Fibroblast of lung (primary cell): ENCODE results near the gene BPIFB3. TPM values are rescaled to one million over a fixed set of nuclear protein-coding genes. Genes with fewer than 3 reads are reported as not detected.

Experiments
- DNase-seq, 2 donors: peaks; one replicate each; pipeline versions ENCODE4 v3.0.0 to v3.0.0-alpha.2; 2010; ENCODE audit warnings: low read depth in 2 of 2
- H2AFZ ChIP-seq: 2 replicates; pipeline ENCODE4 v1.5.1; 2012; ENCODE audit warnings: low read length, control low read depth, inconsistent platforms
- H3K27ac ChIP-seq: 2 replicates; pipeline ENCODE4 v1.5.1; 2011; ENCODE audit warnings: low read length, control low read depth; ENCODE audit not compliant: insufficient read depth
- H3K27me3 ChIP-seq: 2 replicates; pipeline ENCODE4 v1.5.1; 2011; ENCODE audit warnings: mild to moderate bottlenecking, low read length; ENCODE audit not compliant: control insufficient read depth, insufficient read depth
- H3K36me3 ChIP-seq: 2 replicates; pipeline ENCODE4 v1.5.1; 2011; ENCODE audit warnings: low read length; ENCODE audit not compliant: control insufficient read depth, insufficient read depth
- H3K4me1 ChIP-seq: 2 replicates; pipeline ENCODE4 v1.5.1; 2011; ENCODE audit warnings: low read length; ENCODE audit not compliant: control insufficient read depth, insufficient read depth; ENCODE audit errors: extremely low read depth
- H3K4me2 ChIP-seq: 2 replicates; pipeline ENCODE4 v1.5.1; 2011; ENCODE audit warnings: low read length, control low read depth; ENCODE audit not compliant: insufficient read depth; ENCODE audit errors: extremely low read depth
- H3K4me3 ChIP-seq, 4 experiments: fragments of 200-600 bp in 1 of 4; sonication (generic) in 1 of 4; replicated peaks in 1 of 4; 2 replicates each; pipeline ENCODE4 v1.5.1; 2011 to 2016; ENCODE audit warnings: low read length in 4 of 4, low read depth in 3 of 4, mild to moderate bottlenecking in 3 of 4, control low read depth in 2 of 4, inconsistent platforms in 1 of 4, mixed read lengths in 1 of 4; ENCODE audit not compliant: insufficient read depth in 1 of 4; ENCODE audit errors: control extremely low read depth in 1 of 4
- H3K79me2 ChIP-seq: 2 replicates; pipeline ENCODE4 v1.5.1; 2012; ENCODE audit warnings: mild to moderate bottlenecking, low read length, inconsistent platforms; ENCODE audit not compliant: control insufficient read depth, insufficient read depth
- H3K9ac ChIP-seq: 2 replicates; pipeline ENCODE4 v1.5.1; 2011; ENCODE audit warnings: mild to moderate bottlenecking, low read length, control low read depth; ENCODE audit not compliant: insufficient read depth
- H3K9me3 ChIP-seq: 2 replicates; pipeline ENCODE4 v1.5.1; 2012; ENCODE audit warnings: low read depth, low read length; ENCODE audit not compliant: control insufficient read depth, insufficient read depth
- H4K20me1 ChIP-seq: 2 replicates; pipeline ENCODE4 v1.5.1; 2011; ENCODE audit warnings: low read length; ENCODE audit not compliant: control insufficient read depth, insufficient read depth; ENCODE audit errors: extremely low read depth
- CTCF ChIP-seq, 2 donors: IDR thresholded peaks in 1 of 2; conservative IDR thresholded peaks in 1 of 2; 1 replicate in 1 of 2; 2 replicates in 1 of 2; pipeline ENCODE4 v1.5.1; 2011 to 2012; ENCODE audit warnings: low read length in 2 of 2, control low read depth in 1 of 2, inconsistent platforms in 1 of 2, low read depth in 1 of 2, mild to moderate bottlenecking in 1 of 2
- EZH2 ChIP-seq: IDR thresholded peaks from 2 replicates; pipeline ENCODE4 v1.5.1; 2012; ENCODE audit warnings: low read length, control low read depth, mild to moderate bottlenecking; ENCODE audit errors: missing control alignments
- polyA plus RNA-seq, 2 donors: library from polyadenylated mRNA; depleted of rRNA in 1 of 2; stranded (reverse) in 1 of 2; unstranded in 1 of 2; fragments of >200 nt; gene quantifications; 2 replicates each; pipeline ENCODE4 v1.2.1, GENCODE V29; 2011 to 2012; ENCODE audit warnings: missing spikeins in 1 of 2
- total RNA-seq: library from RNA; depleted of rRNA; stranded (reverse); fragments of >200 nt; gene quantifications from 2 replicates; pipeline ENCODE4 v1.2.1, GENCODE V29; 2014

BPIFB3 gene
- total and polyA plus RNA-seq, 2 donors (not counting 1 experiment from before 2014, with no cell fraction given) = not detected

GRCh38 chr20:33009214-33010132 lies 44.2 kb upstream of the BPIFB3 start:
- H3K4me3 ChIP-seq = no peak overlapping the region
- H3K27ac ChIP-seq = no peak overlapping the region
- H2AFZ ChIP-seq = no peak overlapping the region
- no peaks in the 10 kb centered on the region for H3K4me1 ChIP-seq
- H3K27me3 ChIP-seq = no peaks in the 10 kb centered on the region
- no peak overlapping the region for H3K4me2 ChIP-seq
- H4K20me1 ChIP-seq = no peaks in the 10 kb centered on the region
- TF ChIP-seq EZH2 (no peak), CTCF (conservative IDR thresholded peaks at IDR 0.05 in 1 of 2, IDR thresholded peaks at IDR 0.05 in 1 of 2; ENCODE audit: low read depth in 1 of 2, low read length in 2 of 2) (no peak)
- H3K36me3 ChIP-seq = no peaks in the 10 kb centered on the region
- no peak overlapping the region for H3K9ac ChIP-seq
- no peaks in the 10 kb centered on the region for H3K79me2 ChIP-seq
- H3K9me3 ChIP-seq = no peaks in the 10 kb centered on the region
- no peak for DNase-seq

GRCh38 chr20:33010133-33010504 lies 43.6 kb upstream of the BPIFB3 start:
- no peaks in the 10 kb centered on the region for H4K20me1 ChIP-seq
- H2AFZ ChIP-seq = no peak overlapping the region
- no peak overlapping the region for H3K9ac ChIP-seq
- DNase-seq = no peak
- H3K4me2 ChIP-seq = no peak overlapping the region
- H3K4me3 ChIP-seq = no peak overlapping the region
- H3K27me3 ChIP-seq = no peaks in the 10 kb centered on the region
- H3K79me2 ChIP-seq = no peaks in the 10 kb centered on the region
- H3K27ac ChIP-seq = no peak overlapping the region
- no peak for TF ChIP-seq EZH2
- no peak for TF ChIP-seq CTCF (conservative IDR thresholded peaks at IDR 0.05 in 1 of 2, IDR thresholded peaks at IDR 0.05 in 1 of 2; ENCODE audit: low read depth in 1 of 2, low read length in 2 of 2)
- no peaks in the 10 kb centered on the region for H3K4me1 ChIP-seq
- no peaks in the 10 kb centered on the region for H3K9me3 ChIP-seq
- no peaks in the 10 kb centered on the region for H3K36me3 ChIP-seq

GRCh38 chr20:33010674-33011449 lies 42.8 kb upstream of the BPIFB3 start:
- Histone ChIP-seq H3K4me1 (no peaks in the 10 kb centered on the region), H3K4me3 (no peak overlapping the region), H4K20me1 (no peaks in the 10 kb centered on the region), H3K79me2 (no peaks in the 10 kb centered on the region), H2AFZ (no peak overlapping the region), H3K4me2 (no peak overlapping the region), H3K9ac (no peak overlapping the region), H3K9me3 (no peaks in the 10 kb centered on the region), H3K27me3 (no peaks in the 10 kb centered on the region), H3K36me3 (no peaks in the 10 kb centered on the region), H3K27ac (no peak overlapping the region)
- no peak for TF ChIP-seq CTCF (conservative IDR thresholded peaks at IDR 0.05 in 1 of 2, IDR thresholded peaks at IDR 0.05 in 1 of 2; ENCODE audit: low read depth in 1 of 2, low read length in 2 of 2)
- no peak for TF ChIP-seq EZH2
- DNase-seq = no peak
